HG02759 (cell line): ENCODE data around the gene CCDC175.
A peak's percentile ranks its signal among the peaks of the same experiment; 100 is the strongest.

Experiments used
- ATAC-seq: cut with Tn5 transposase; IDR thresholded peaks from one replicate; pipeline ENCODE4 v1.9.1; 2021; ENCODE audit warnings: mild to moderate bottlenecking, moderate library complexity; ENCODE audit not compliant: unreplicated experiment

Gene CCDC175

DNA sequence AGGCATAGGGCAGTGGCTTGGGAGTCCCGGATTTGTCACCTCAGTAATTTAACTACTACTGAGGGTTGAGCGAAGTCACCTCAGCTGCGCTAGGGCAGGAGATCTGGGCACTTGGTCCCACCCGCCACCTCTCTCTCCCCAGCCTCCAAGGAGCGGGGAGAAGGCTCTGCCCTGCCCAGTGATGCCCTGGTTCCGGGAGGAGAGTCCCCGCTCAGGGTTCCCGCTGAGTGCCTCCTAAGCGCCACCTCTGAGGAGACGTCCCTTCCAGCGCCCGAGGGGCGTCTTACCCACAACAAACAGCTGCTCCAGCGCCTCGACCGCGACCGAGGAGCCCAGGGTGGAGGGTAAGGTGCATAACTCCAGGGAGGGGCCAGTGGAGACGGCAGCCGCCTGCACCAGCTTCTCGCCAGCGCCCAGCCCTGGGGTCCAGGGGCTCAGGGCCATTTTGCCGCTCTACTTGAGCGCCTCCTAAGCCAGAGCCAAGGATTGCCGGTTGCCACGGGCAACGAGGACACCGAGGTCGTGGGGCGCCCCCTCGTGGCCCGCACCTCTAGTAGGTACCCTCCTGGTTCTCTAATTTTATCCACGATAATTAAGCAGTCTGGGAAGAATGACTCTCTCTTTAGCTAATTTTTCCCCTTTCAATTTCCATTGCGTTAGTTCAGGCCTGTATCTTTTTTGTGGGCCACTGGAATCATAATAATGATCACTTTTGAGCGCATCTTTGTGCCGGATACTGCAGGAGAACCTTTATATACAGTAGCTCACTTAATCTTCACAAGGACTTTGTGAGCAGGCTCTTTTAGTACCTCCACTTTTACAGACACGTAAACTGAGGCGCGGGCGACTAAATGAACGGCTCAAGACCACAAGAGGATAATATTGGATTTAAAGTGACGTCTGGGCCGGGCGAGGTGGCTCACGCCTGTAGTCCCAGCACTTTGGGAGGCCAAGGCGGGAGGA is at the start of gene CCDC175:
Gene CCDC175 (minus strand): TSS at position 481 of the 963 bp plus-strand sequence. CDS start 37 bp downstream, at position 444.
- ATAC-seq: peak; percentile 100

DNA sequence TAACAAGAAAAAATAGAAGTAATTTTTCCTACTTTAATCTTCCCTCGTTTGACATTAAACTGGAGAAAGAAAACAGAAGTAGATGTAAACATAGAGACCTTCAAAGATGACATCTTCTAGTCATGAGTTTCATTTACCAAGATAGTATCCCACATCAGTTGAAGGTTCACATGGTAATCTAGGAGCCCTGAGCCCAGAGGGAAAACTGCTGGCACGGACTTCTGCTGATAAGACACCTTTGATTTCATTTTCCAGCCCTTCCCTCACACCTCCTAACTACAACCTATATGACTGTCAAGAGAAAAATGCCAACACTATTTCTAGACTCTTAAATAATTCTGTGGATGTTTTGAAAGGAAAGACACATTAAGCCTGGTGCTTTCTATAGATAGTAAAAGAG is 46.0 kb upstream of the CCDC175 start:
- ATAC-seq: no peak

DNA sequence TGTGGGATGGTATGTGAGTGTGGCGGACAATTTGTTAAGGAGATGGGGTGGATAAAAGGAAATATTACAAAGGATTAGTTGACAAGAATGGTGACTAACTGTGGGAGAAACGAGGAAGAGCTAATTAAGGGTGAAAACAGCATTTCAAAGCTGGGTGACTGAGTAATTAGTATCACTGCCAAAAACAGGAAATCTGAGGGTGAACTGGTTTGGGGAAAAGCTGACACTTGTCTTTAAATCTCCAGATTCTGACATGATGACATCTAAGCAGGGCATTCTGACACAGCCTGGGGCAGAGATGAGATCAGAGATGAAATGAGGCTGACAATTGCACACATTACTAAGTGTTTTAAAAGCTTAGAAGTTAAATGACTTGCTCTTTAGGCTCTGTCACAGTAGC is 42.4 kb upstream of the CCDC175 start:
- ATAC-seq: no peak

DNA sequence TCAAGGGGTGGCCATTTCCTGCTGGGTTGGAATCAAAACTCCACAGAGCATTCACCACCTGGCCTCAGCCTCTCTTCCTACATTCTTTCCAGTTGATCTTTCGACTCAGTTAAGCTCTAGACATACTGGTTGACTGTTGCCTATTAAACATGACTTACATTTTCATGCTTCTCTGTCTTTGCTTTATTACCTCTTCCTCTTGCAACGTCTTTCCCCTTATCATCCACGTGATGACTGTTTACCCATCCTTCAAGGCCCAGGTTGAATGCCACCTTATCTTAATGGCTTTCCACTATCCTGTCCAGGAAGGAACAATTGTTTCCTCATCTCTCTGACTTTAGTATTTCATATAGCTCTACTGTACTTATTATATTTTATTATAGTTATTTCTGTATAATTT is 24.4 kb upstream of the CCDC175 start:
- no peak for ATAC-seq

DNA sequence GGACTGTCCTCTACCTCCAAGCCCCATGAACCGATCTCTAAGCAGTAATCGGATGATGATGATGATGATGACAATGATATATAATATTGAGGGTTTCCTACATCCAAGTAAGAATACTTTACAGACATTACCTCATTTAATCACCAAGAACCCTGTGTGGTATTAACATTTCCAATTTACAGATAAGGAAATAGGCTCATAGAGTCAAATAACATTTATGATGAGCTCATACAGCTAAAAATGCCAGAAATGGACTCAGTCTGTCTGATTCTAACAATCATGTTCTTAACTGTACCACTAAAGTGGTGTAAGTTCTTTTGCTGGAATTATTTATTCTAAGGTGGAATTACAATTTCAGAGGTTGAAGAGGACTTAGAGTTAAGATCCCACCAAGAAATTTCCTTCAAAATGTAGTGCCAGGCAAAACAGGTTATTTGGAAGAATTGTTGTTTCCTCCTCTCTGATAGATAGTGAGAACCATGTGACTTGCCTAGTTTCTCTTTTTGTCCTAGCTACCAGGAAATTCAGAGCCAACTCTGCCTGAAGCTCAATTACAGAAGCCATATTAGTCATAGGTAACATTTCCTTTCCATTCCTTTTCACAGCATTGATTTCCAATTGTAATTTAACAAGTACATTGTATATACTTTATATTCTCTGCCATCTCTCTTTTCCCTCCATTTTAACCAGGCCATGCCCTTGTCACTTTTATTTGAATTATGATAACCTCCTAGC is 23.8 kb upstream of the CCDC175 start:
- no peak for ATAC-seq

DNA sequence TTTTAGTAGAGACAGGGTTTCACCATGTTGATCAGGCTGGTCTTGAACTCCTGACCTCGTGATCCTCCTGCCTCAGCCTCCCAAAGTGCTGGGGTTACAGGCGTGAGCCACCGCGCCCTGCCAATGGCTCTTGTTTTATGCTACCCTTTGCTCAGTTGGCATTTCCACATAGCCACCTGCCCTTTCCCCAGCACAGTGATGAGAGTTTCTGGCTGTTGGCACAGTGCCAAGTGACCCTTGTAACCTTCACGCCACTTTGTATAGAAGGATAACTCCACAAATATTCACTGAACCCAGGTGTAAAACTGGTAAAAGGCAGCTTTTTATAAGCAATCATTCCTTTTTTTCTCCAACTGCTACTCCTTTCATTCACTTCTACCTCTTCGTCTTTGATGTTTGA is 18.5 kb upstream of the CCDC175 start:
- no peak for ATAC-seq

DNA sequence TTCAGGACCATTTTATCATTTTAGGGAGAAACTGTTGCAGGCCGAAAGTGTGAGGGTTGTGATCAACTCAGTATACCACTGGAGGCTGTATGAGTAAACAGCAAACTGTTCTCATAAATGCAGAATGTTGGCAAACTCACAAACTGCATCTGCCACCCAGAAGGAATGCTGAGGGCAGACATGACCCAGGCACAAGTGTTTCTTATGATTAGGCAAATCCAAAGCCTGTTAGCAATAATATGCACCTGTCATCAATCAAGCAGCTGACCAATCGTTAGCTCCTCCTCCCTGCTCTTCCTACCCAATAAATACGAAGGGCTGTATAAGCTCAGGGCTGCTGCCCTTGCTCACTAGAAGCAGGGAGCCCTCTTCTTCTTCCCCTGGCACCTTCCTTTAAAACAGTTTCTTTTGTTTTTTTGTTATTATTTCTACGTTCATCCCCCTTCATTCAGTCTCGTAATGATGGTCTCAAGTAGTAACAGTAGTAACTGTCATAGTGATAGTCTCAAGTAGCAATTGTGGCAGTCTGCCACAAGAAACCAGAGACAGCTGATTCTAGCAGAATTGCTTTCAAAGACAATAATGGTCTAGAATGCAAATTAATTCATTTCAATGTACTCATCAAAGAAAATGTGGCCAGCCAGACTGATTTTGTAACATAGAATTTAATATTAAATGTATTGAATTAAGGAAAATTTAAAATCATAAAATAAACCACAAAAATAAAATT is 15.2 kb upstream of the CCDC175 start:
- no peak for ATAC-seq

DNA sequence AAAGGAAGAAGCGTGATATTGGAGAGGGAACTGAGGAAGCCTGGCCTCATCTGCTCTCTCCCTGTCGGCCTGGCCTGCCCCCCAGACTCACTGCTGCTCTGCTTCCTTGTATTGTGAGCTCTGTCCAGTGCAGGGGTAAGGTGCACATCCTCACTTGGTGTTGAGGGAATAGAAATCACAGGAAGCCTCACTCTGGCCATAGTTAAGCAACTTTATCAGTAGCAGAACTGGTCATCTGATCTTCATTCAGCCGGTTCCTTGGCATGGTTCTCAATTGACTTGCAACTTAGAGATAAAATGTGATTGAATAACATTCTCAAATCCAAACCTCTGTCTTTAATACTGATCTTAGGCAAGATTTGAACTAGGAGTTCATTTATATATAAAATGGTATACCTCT is 11.5 kb upstream of the CCDC175 start:
- ATAC-seq: no peak

DNA sequence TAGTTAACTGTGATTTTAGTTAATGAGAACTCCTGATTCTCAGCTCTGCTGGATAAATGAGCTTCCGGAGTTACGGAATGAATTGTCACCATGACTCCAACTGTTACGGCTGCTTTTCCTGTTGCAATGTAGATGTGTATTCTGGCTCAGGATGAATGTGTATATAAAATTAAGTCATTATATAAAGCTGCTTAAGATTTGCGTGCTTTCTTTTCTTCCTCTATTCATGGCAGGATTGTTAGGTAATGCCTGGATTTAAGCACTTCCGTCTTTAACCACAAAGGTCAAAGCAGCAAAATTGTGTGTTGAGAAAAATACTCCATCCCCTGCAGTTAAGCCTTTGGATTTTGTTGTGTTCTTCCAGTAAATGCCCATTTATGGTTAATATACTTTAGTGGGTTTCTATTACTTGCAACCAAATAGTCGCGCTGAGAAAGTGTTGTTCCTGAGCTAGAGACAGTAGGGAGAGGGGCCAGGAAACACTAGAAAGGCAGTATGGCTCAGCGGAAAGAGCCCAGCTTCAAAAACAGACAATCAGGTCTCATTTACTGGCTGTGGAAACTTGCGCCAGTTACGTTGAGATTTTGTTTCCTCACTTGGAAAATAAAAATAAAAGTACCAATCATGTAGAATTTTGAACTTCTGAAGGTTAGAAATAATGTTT is 9.4 kb upstream of the CCDC175 start:
- no peak for ATAC-seq

DNA sequence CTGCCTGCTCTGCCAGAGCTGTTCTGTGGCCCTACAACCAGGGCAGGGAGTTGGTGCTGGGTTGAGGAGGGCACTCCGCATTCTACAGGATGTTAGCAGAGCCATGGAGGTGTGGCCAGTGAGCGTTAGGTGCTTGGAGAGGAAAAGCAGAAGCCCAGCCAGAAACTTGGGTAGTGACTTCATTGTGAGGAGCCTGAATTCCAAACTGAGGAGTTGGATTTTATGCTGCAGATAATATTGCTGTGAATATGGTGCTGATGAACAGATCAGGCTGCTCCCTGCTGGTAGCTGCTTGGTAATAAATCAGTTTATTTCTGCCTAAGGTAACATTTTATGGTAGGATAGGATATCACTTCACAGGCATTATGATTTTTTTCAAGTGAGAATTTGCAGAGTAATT is 7.1 kb upstream of the CCDC175 start:
- no peak for ATAC-seq

DNA sequence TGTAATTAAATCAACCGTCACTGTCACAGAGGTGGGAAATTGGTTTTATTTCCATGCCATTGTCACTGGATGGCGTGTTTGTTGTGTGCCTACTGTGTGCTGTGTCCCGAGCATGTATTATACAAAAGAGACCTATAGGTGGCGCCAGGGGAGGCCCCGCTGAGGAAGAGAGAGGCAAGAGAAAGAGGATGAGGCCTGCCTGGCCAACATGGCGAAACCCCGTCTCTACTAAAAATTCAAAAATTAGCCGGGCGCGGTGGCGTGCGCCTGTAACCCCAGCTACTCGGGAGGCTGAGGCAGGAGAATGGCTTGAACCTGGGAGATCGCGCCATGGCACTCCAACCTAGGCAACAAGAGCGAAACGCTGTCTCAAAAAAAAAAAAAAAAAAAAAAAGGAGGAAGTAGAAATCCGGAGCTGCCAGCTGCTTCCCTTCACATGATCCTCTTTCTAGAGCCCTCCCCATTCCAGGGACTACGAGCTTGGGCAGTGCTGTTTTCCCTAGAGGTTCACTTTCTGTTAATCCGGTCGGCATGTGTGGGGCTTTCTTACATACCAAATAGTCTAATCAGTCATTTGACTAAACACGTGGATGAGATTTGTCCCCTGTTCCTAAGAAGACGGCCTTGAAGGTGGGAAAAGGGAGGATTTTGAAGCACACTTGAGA is 6.4 kb upstream of the CCDC175 start:
- no peak for ATAC-seq

DNA sequence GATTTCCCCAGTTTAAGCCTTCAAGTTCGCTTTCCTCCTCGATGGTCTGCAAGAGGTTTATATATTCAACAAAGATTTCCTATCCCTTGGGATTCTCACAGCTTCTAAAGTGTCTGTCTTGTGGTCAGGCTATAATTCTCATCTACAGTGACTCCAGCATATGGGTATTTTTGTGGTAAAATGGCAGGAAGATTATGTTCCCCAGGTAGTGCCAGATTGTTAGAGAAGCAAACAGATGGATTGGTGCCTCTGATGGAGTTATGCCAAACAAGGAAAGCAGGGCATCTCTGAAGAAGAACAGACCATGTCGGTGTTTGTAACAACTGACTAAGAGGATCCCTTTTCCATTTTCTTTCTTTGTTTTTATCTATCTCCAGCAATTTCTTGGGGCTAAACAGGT is 5.5 kb upstream of the CCDC175 start:
- no peak for ATAC-seq

DNA sequence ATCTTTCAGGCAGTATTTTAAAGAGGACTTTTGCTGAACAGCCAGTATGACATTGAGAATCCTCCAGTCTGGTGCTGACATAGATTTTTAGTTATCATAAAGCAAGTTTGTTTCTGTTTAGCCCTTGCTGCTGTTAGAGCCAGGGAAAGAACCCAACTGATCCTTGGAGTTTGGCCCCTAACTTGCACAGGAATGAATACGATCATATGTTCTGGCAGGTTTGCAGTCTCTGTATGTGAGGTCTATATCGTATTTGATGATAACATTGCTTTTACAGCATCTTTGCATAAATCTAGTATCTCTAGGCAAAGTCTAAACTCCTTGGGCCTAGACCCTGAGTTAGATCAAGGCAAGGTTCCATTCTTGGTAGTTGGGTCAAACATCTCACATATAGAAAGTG is 4.3 kb upstream of the CCDC175 start:
- no peak for ATAC-seq

DNA sequence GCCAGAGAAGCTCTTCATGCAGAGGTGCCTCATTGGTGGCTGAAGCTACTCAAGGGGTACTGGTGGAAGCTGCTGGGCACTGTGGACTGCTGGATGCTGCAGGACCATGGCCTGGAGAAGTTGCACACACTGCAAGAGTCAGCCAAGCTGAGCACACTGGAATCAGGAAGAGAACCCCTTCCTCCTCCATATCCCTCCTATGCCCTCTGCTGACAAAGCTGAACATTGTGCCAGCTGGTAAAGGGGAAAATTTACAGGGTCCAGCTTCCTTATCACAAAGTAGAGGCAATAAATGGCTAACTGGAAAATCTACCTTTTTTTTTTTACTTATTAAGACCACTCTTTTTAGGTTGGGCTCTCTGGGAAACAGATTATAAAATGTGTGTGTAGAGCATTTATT is 6.5 kb downstream of the CCDC175 start:
- no peak for ATAC-seq

DNA sequence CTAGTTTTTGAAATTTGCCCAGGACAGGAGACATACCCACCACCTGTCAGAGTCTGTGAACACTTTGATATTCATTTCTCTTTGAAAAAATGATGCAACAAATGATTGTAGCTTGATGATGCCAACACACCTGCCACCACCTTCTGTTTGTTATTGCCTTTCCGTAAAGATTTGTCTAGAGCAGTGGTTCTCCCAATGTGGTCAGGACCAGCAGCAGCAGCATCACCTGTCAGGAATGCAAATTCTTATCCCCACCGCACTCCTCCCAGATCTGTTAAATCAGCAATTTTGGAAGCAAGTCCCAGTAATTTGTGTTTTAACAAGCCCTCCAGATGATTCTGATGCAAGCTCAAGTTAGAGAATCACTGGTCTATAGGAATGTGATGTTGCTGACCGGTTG is 9.9 kb downstream of the CCDC175 start:
- ATAC-seq: no peak

DNA sequence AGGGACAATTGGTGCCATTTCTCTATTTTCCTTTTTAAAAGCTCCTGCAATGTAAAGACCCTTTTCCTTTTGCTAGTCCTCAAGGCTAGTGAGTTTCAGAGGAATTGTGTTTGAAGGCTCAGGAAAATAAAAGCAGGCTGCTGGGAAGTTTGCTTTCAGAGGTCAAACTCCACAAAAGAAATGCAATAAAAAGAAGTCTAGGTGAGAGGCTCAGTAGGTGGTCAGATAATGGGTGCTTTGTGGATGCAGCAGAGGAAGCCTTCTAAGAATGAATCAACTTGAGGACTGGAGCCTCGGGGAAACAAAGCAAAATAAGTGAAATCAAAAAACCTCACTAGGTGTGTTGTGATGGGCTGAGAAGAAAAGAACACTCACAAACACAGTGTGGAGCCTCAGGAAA is 10.3 kb downstream of the CCDC175 start:
- no peak for ATAC-seq

DNA sequence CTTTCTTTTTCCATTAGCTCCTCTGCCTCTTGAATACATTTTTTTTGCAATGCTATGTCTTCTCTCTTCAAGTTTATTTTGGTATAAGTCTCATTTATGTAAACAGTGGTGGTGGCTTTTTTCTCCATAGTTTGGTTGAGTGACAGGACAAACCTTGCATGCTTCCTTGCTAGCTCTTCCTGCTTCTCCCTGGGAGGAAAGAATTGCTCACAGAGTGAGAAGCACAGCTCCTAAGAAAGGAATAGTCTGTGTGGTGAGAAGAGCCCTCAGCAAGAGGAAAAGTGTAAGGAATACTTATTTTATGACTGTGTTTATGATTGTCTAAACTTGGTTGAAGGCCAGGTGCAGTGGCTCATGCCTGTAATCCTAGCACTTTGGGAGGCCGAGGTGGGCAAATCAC is 11.5 kb downstream of the CCDC175 start:
- ATAC-seq: no peak

DNA sequence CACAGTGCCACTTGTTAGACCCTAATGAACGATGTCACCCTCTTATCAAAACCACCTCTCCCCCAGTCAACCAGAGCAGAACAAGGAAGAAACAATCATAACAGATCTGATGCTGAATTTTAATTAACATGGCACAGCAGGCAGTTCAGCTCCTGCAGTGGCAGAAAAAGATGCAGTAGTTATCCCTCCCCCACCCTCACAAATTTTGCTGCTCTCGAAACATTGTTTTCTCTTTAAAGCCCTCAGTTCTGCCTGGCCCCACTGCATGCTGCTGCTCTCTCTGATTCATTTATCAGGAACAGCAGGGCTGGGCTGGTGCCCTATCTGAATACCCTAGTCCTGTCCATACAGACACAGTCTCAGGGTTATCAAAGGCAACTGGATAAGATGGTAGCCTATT is 12.2 kb downstream of the CCDC175 start:
- no peak for ATAC-seq

DNA sequence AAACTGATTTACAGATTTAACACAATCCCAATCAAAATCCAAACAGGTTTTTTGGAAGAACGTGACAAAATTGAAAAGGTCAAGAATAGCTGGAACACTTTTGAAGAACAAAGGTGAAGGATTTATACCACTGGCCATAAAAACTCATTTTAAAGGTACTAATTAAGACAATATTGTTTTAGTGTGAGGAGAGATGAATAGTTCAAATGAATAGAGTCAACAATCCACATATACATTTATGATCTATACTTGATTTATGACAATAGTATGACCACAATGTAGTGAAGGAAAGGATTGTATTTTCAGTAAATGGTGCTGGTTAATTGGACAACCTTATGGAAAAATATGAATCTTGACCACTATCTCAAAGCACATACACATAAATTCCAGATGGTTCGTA is 29.3 kb downstream of the CCDC175 start:
- ATAC-seq: no peak

DNA sequence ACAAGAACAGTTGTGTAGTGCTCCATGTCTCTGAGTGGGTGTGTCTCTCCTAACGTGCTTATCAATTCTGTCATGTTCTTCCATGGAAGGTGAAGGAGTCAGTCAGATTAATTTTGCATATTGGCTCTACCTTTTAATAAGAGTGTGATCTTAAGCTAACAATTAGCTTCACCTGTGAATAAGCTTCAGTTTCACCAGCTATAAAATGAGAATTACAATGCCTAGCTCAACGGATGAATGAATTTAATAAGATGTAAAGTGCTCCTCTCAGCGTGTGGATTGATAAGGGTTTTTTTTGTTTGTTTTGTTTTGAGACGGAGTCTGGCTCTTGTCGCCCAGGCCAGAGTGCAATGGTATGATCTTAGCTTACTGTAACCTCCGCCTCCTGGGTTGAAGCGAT is 32.7 kb downstream of the CCDC175 start:
- no peak for ATAC-seq
